SK-N-SH treated with all-trans-retinoic acid at 6 μM for 48 hours (cell line): ENCODE results near the gene LIN52.

Source experiments
- ARNTL ChIP-seq: fragments of 450-650 bp; formaldehyde crosslinking; IDR thresholded peaks from 2 replicates; pipeline ENCODE4 v1.5.0; 2020; ENCODE audit warnings: low read depth, mild to moderate bottlenecking, moderate library complexity, borderline replicate concordance
- ESRRG ChIP-seq: fragments of 250-450 bp; sonication (Bioruptor Pico); IDR thresholded peaks from 2 replicates; pipeline ENCODE4 v1.6.1; 2021; ENCODE audit warnings: mild to moderate bottlenecking
- PATZ1 ChIP-seq: fragments of 250-450 bp; sonication (Bioruptor Pico); IDR thresholded peaks from 2 replicates; pipeline ENCODE4 v1.8.0; 2020; ENCODE audit warnings: mild to moderate bottlenecking, moderate library complexity, borderline replicate concordance
- RARB ChIP-seq: fragments of 250-450 bp; sonication (Bioruptor Pico); IDR thresholded peaks from 2 replicates; pipeline ENCODE4 v1.8.0; 2021; ENCODE audit warnings: mild to moderate bottlenecking, moderate library complexity
- ZC3H10 ChIP-seq: fragments of 250-450 bp; sonication (Bioruptor Pico); IDR thresholded peaks from 2 replicates; pipeline ENCODE4 v1.5.1; 2021; ENCODE audit warnings: mild to moderate bottlenecking, moderate library complexity
- TF ChIP-seq, protein P1 (sequence below): fragments of 250-450 bp; sonication (Bioruptor Pico); IDR thresholded peaks from 2 replicates; pipeline ENCODE4 v1.8.0; 2021; ENCODE audit warnings: low read depth, mild to moderate bottlenecking, moderate library complexity, borderline replicate concordance

- TF ChIP-seq PATZ1 (CRISPR knock-in tag) (no peak), ARNTL (no peak), ESRRG (CRISPR knock-in tag) (no peak), RARB (CRISPR knock-in tag) (no peak), ZC3H10 (CRISPR knock-in tag) (no peak)
- TF ChIP-seq, protein P1, sequence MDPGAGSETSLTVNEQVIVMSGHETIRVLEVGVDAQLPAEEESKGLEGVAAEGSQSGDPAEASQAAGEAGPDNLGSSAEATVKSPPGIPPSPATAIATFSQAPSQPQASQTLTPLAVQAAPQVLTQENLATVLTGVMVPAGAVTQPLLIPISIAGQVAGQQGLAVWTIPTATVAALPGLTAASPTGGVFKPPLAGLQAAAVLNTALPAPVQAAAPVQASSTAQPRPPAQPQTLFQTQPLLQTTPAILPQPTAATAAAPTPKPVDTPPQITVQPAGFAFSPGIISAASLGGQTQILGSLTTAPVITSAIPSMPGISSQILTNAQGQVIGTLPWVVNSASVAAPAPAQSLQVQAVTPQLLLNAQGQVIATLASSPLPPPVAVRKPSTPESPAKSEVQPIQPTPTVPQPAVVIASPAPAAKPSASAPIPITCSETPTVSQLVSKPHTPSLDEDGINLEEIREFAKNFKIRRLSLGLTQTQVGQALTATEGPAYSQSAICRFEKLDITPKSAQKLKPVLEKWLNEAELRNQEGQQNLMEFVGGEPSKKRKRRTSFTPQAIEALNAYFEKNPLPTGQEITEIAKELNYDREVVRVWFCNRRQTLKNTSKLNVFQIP, result no peak
Observed at GRCh38 chr14:74065746-74066575, 18.8 kb upstream of the LIN52 start.
